Liver (tissue), 9 donors: ENCODE measurements around the gene GPR173. TPM values are rescaled to one million over a fixed set of nuclear protein-coding genes. Genes with fewer than 3 reads are reported as not detected.

Experiments
- DNase-seq: peaks from one replicate; pipeline ENCODE4 v3.0.0-alpha.2; 2017; ENCODE audit warnings: low spot score
- H3K27ac ChIP-seq, 2 donors: one replicate each; pipeline ENCODE4 v1.7.0; 2013; ENCODE audit warnings: inconsistent platforms in 2 of 2, low read length in 2 of 2, control low read depth in 1 of 2, low read depth in 1 of 2, mild to moderate bottlenecking in 1 of 2
- H3K27me3 ChIP-seq, 4 donors: one replicate each; pipeline versions ENCODE4 v1.6.1 to v1.7.0; 2013; ENCODE audit warnings: low read length in 3 of 4, inconsistent platforms in 1 of 4, mild to moderate bottlenecking in 1 of 4, moderate library complexity in 1 of 4; ENCODE audit not compliant: control insufficient read depth in 4 of 4, insufficient read depth in 4 of 4
- H3K36me3 ChIP-seq, 4 donors: one replicate each; pipeline versions ENCODE4 v1.6.1 to v1.7.0; 2013; ENCODE audit warnings: low read length in 3 of 4, mild to moderate bottlenecking in 3 of 4, low read depth in 1 of 4, moderate library complexity in 1 of 4; ENCODE audit not compliant: control insufficient read depth in 4 of 4, insufficient read depth in 3 of 4
- H3K4me1 ChIP-seq, 4 donors: one replicate each; pipeline versions ENCODE4 v1.6.1 to v1.7.0; 2013; ENCODE audit warnings: low read length in 3 of 4, mild to moderate bottlenecking in 3 of 4, moderate library complexity in 1 of 4; ENCODE audit not compliant: control insufficient read depth in 4 of 4, insufficient read depth in 4 of 4
- H3K4me3 ChIP-seq, 3 donors: one replicate each; pipeline versions ENCODE4 v1.6.1 to v1.7.0; 2013; ENCODE audit warnings: low read length in 3 of 3, control low read depth in 1 of 3, low read depth in 1 of 3, mild to moderate bottlenecking in 1 of 3
- H3K9ac ChIP-seq, 2 donors: one replicate each; pipeline ENCODE4 v1.7.0; 2013; ENCODE audit warnings: low read length in 2 of 2, mild to moderate bottlenecking in 2 of 2, moderate library complexity in 2 of 2, control low read depth in 1 of 2, low read depth in 1 of 2
- H3K9me3 ChIP-seq, 4 donors: one replicate each; pipeline versions ENCODE4 v1.6.1 to v1.7.0; 2013; ENCODE audit warnings: low read length in 3 of 4; ENCODE audit not compliant: control insufficient read depth in 4 of 4
- EGR1 ChIP-seq, 2 donors: IDR thresholded peaks; 2 replicates each; pipeline ENCODE4 v1.6.1; 2016 to 2018; ENCODE audit warnings: antibody characterized with exemption in 2 of 2, low read depth in 2 of 2
- FOXA1 ChIP-seq: IDR thresholded peaks from 2 replicates; pipeline ENCODE4 v1.6.1; 2016; ENCODE audit warnings: antibody characterized with exemption
- FOXA2 ChIP-seq: IDR thresholded peaks from 2 replicates; pipeline ENCODE4 v1.6.1; 2016; ENCODE audit warnings: antibody characterized with exemption
- GABPA ChIP-seq, 2 donors: IDR thresholded peaks in 1 of 2; conservative IDR thresholded peaks in 1 of 2; 2 replicates each; pipeline ENCODE4 v1.6.1; 2016; ENCODE audit warnings: antibody characterized with exemption in 2 of 2, mild to moderate bottlenecking in 1 of 2, moderate library complexity in 1 of 2
- HNF4A ChIP-seq, 2 donors: conservative IDR thresholded peaks; 2 replicates each; pipeline ENCODE4 v1.6.1; 2016; ENCODE audit warnings: antibody characterized with exemption in 2 of 2, mild to moderate bottlenecking in 2 of 2
- HNF4G ChIP-seq: IDR thresholded peaks from 2 replicates; pipeline ENCODE4 v1.6.1; 2016; ENCODE audit warnings: antibody characterized with exemption
- JUND ChIP-seq, 2 donors: IDR thresholded peaks; 2 replicates each; pipeline ENCODE4 v1.6.1; 2016; ENCODE audit warnings: antibody characterized with exemption in 2 of 2
- NR2F2 ChIP-seq: IDR thresholded peaks from 2 replicates; pipeline ENCODE4 v1.6.1; 2016; ENCODE audit warnings: antibody characterized with exemption
- RAD21 ChIP-seq, 2 donors: IDR thresholded peaks; 2 replicates each; pipeline ENCODE4 v1.6.1; 2016; ENCODE audit warnings: antibody characterized with exemption in 2 of 2, mild to moderate bottlenecking in 2 of 2
- RXRA ChIP-seq, 2 donors: IDR thresholded peaks; 2 replicates each; pipeline ENCODE4 v1.6.1; 2017 to 2018; ENCODE audit warnings: antibody characterized with exemption in 2 of 2, mild to moderate bottlenecking in 1 of 2
- SP1 ChIP-seq: IDR thresholded peaks from 2 replicates; pipeline ENCODE4 v1.6.1; 2018; ENCODE audit warnings: antibody characterized with exemption, mild to moderate bottlenecking
- YY1 ChIP-seq: IDR thresholded peaks from 2 replicates; pipeline ENCODE4 v1.6.1; 2016; ENCODE audit warnings: antibody characterized with exemption, mild to moderate bottlenecking
- WGBS: extraction: QIAGEN DNeasy Blood & Tissue Kit; methylation state at CpG from one replicate; pipeline ENCODE4 v1.1.7; 2013; 5-methylcytosine and 5-hydroxymethylcytosine counted together
- polyA plus RNA-seq, 2 donors: library from polyadenylated mRNA; stranded (reverse) in 1 of 2; unstranded in 1 of 2; fragments of 200-250 nt in 1 of 2; fragments of >200 nt in 1 of 2; fragmentation: Nextera tagmentation in 1 of 2; extraction: Ambion mirVana in 1 of 2; gene quantifications; one replicate each; pipeline versions ENCODE4 v1.2.1 to v1.2.3, GENCODE V29; 2013 to 2015
- total RNA-seq, 2 donors: library from RNA; depleted of rRNA; stranded (reverse); fragments of >200 nt; gene quantifications; one replicate each; pipeline ENCODE4 v1.2.3, GENCODE V29; 2014
- TF ChIP-seq, protein P1 (sequence below): IDR thresholded peaks from 2 replicates; pipeline ENCODE4 v1.6.1; 2016; ENCODE audit warnings: antibody characterized with exemption, mild to moderate bottlenecking
- TF ChIP-seq, protein P2 (sequence below): IDR thresholded peaks from 2 replicates; pipeline ENCODE4 v1.6.1; 2016; ENCODE audit warnings: antibody characterized with exemption
- TF ChIP-seq, protein P3 (sequence below): IDR thresholded peaks from 2 replicates; pipeline ENCODE4 v1.6.1; 2016; ENCODE audit warnings: antibody characterized with exemption
- TF ChIP-seq, protein P4 (sequence below): fragments of 150-350 bp; IDR thresholded peaks from 2 replicates; pipeline ENCODE4 v1.5.1; 2017; ENCODE audit warnings: improper control_type of control experiment, low read depth, low read length; ENCODE audit not compliant: missing input control
- donor health status: healthy.
- donor health status: healthy.
- donor health status: healthy.
- donor health status: healthy.
- donor health status: healthy.

Gene GPR173
- total and polyA plus RNA-seq, 4 donors: 0.07 to 0.61 (median 0.25) TPM; not detected in 1

DNA sequence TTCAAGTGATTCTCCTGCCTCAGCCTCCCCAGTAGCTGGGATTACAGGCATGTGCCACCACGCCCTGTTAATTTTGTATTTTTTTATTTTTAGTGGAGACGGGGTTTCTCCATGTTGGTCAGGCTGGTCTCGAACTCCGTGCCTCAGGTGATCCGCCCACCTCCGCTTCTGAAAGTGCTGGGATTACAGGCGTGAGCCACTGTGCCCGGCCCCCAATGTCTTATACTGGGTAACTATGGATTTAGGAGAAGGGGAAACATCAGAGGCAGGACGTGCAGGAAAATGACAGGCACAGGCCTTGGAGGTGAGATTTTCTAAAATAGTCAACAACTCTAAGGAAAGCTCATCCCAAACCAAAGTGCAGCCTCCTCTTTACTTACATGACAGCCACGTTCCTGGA is 22.5 kb downstream of the GPR173 start (continued):
- TF ChIP-seq, protein P1, sequence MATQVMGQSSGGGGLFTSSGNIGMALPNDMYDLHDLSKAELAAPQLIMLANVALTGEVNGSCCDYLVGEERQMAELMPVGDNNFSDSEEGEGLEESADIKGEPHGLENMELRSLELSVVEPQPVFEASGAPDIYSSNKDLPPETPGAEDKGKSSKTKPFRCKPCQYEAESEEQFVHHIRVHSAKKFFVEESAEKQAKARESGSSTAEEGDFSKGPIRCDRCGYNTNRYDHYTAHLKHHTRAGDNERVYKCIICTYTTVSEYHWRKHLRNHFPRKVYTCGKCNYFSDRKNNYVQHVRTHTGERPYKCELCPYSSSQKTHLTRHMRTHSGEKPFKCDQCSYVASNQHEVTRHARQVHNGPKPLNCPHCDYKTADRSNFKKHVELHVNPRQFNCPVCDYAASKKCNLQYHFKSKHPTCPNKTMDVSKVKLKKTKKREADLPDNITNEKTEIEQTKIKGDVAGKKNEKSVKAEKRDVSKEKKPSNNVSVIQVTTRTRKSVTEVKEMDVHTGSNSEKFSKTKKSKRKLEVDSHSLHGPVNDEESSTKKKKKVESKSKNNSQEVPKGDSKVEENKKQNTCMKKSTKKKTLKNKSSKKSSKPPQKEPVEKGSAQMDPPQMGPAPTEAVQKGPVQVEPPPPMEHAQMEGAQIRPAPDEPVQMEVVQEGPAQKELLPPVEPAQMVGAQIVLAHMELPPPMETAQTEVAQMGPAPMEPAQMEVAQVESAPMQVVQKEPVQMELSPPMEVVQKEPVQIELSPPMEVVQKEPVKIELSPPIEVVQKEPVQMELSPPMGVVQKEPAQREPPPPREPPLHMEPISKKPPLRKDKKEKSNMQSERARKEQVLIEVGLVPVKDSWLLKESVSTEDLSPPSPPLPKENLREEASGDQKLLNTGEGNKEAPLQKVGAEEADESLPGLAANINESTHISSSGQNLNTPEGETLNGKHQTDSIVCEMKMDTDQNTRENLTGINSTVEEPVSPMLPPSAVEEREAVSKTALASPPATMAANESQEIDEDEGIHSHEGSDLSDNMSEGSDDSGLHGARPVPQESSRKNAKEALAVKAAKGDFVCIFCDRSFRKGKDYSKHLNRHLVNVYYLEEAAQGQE: no peak
- TF ChIP-seq HNF4G (no peak), JUND (IDR thresholded peaks at IDR 0.05) (no peak)

DNA sequence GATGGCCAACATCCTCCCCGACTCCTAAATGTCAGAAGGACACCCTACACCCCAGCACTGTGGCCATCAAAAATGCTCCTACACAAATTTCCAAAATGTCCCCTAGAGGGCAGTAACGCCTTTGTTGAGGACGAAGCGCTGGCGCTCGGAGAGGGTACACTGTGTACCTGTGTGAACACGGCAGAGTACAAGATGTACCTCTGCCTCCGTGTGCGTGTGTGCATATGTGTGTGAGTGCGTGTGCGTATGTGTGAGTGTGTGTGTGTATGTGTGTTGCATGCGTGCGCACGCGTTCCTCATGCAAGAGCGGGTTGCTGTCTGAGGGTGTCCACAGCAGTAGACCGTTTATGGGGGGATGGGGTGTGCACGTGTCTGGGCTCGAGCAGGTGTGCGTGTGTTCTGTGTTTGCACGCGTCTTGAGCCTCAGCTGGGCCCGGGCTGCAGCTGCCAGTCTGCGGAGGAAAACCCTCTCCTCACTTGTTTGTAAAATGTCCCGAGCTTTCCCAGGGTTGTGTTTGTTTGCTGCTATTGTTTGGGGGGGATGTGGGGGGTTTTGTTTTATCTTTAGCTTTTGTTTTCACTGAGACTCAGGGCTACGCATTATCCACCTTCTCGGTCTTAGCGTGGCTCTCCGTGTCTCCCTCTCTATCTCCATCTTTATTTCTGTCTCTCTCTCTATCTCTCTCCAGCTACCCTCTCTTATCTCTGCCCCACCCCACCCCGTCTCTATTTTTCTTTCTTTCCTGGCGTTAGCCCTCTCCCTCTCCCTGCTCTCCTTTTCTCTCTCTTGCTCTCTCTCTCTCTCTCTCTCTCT is 23.2 kb downstream of the GPR173 start:
- Histone ChIP-seq H3K27ac (no peak overlapping the region), H3K9me3 (peaks cover 0 to under 1% (median 0%) of the 10 kb centered on the region in 4 donors), H3K36me3 (no peaks in the 10 kb centered on the region), H3K27me3 (no peaks in the 10 kb centered on the region), H3K4me3 (peak overlapping the region in 2 of 3 donors; percentile 41 to 56), H3K9ac (peak overlapping the region; percentile 42 to 47), H3K4me1 (peaks cover 2 to 10% (median 5%) of the 10 kb centered on the region in 4 donors)
- 1% methylated on average over 31 of the region's 31 CpGs for WGBS
- TF ChIP-seq, protein P2, sequence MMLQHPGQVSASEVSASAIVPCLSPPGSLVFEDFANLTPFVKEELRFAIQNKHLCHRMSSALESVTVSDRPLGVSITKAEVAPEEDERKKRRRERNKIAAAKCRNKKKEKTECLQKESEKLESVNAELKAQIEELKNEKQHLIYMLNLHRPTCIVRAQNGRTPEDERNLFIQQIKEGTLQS: no peak
- no peak for TF ChIP-seq YY1
- peak in 1 of 2 donors; percentile 64 for TF ChIP-seq JUND (IDR thresholded peaks at IDR 0.05)
- TF ChIP-seq HNF4A (conservative IDR thresholded peaks at IDR 0.05): peak in 1 of 2 donors; percentile 18
- no peak for TF ChIP-seq NR2F2
- TF ChIP-seq, protein P3, sequence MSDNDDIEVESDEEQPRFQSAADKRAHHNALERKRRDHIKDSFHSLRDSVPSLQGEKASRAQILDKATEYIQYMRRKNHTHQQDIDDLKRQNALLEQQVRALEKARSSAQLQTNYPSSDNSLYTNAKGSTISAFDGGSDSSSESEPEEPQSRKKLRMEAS: no peak
- peak in 1 of 2 donors; percentile 37 for TF ChIP-seq RXRA (IDR thresholded peaks at IDR 0.05)
- no peak for TF ChIP-seq EGR1 (IDR thresholded peaks at IDR 0.05; ENCODE audit: low read depth in 2 of 2)
- TF ChIP-seq, protein P4, sequence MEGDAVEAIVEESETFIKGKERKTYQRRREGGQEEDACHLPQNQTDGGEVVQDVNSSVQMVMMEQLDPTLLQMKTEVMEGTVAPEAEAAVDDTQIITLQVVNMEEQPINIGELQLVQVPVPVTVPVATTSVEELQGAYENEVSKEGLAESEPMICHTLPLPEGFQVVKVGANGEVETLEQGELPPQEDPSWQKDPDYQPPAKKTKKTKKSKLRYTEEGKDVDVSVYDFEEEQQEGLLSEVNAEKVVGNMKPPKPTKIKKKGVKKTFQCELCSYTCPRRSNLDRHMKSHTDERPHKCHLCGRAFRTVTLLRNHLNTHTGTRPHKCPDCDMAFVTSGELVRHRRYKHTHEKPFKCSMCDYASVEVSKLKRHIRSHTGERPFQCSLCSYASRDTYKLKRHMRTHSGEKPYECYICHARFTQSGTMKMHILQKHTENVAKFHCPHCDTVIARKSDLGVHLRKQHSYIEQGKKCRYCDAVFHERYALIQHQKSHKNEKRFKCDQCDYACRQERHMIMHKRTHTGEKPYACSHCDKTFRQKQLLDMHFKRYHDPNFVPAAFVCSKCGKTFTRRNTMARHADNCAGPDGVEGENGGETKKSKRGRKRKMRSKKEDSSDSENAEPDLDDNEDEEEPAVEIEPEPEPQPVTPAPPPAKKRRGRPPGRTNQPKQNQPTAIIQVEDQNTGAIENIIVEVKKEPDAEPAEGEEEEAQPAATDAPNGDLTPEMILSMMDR: peak; percentile 65
- TF ChIP-seq GABPA (IDR thresholded peaks at IDR 0.05 in 1 of 2, conservative IDR thresholded peaks at IDR 0.05 in 1 of 2): no peak
- TF ChIP-seq FOXA1: no peak
- TF ChIP-seq FOXA2: no peak
- TF ChIP-seq SP1: peak; percentile 90
- peak; percentile 84 to 93 for TF ChIP-seq RAD21 (IDR thresholded peaks at IDR 0.05)
- TF ChIP-seq, protein P1: no peak
- DNase-seq: peak; percentile 49
